Measurements from ENCODE around the gene LUZP2. TPM values are rescaled to one million over a fixed set of nuclear protein-coding genes. Genes with fewer than 3 reads are reported as not detected.

The LUZP2 gene
- total RNA-seq, 3 donors from 2014 or later = 1.6 to 5.6 (median 4.4) TPM

- TF ChIP-seq CTCF (IDR thresholded peaks at IDR 0.05) = no peak
- ATAC-seq (no peak), DNase-seq (no peak)
- intact Hi-C loops (cut with DNase I, micrococcal nuclease) = no loop called here
- H3K4me3 ChIP-seq = no peak overlapping the region
- H3K4me1 ChIP-seq (ENCODE audit: low read depth) = no peaks in the 10 kb centered on the region
- no peaks in the 10 kb centered on the region for H3K36me3 ChIP-seq (ENCODE audit: low read depth)
- no peaks in the 10 kb centered on the region for H3K9me3 ChIP-seq
Observed at GRCh38 chr11:24634606-24635160, 137.8 kb downstream of the LUZP2 start.

- no peak for DNase-seq
- intact Hi-C loops (cut with DNase I, micrococcal nuclease) = no loop called here
Observed at GRCh38 chr11:24635588-24636290, 138.9 kb downstream of the LUZP2 start.

GRCh38 chr11:24636291-24636629 is 139.4 kb downstream of the LUZP2 start:
- H3K4me1 ChIP-seq (ENCODE audit: low read depth) = no peaks in the 10 kb centered on the region
- no peaks in the 10 kb centered on the region for H3K36me3 ChIP-seq (ENCODE audit: low read depth)
- DNase-seq (no peak), ATAC-seq (no peak)
- no peak for TF ChIP-seq CTCF (IDR thresholded peaks at IDR 0.05)
- intact Hi-C loops (cut with DNase I, micrococcal nuclease) = no loop called here
- H3K4me3 ChIP-seq = no peak overlapping the region
- no peaks in the 10 kb centered on the region for H3K9me3 ChIP-seq

More at GRCh38 chr11:24635588-24636290, 138.9 kb downstream of the LUZP2 start:
- Histone ChIP-seq H3K4me3 (no peak overlapping the region), H3K4me1 (ENCODE audit: low read depth) (no peaks in the 10 kb centered on the region), H3K9me3 (no peaks in the 10 kb centered on the region), H3K36me3 (ENCODE audit: low read depth) (no peaks in the 10 kb centered on the region)
- ATAC-seq = no peak
- TF ChIP-seq CTCF (IDR thresholded peaks at IDR 0.05) = no peak

DNA sequence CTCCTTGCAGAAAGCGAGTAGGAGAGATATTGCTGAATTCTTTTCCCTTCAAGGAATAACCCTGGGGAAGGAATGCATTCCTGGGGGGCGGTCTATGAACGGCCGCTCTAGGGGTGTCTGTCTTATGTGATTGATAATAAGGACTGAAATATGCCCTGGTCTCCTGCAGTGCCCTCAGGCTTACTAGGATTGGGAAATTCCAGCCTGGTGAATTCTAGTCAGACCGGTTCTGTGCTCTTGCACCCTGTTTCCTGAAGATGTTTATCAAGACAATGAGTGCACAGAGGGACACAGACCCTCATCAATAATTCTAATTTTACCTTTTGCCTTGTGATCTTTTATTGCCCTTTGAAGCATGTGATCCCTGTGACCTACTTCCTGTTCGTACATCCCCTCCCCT is 140.7 kb downstream of the LUZP2 start:
- intact Hi-C loops (cut with DNase I, micrococcal nuclease) = no loop called here
- ATAC-seq (no peak), DNase-seq (no peak)

GRCh38 chr11:24642648-24643047 is 145.8 kb downstream of the LUZP2 start:
- ATAC-seq (no peak), DNase-seq (no peak)
- no peak for TF ChIP-seq CTCF (IDR thresholded peaks at IDR 0.05)
- no peaks in the 10 kb centered on the region for H3K9me3 ChIP-seq
- no peaks in the 10 kb centered on the region for H3K4me1 ChIP-seq (ENCODE audit: low read depth)
- no peak overlapping the region for H3K4me3 ChIP-seq
- H3K36me3 ChIP-seq (ENCODE audit: low read depth) = no peaks in the 10 kb centered on the region
- intact Hi-C loops (cut with DNase I, micrococcal nuclease) = no loop called here

More for the DNA sequence above, 140.7 kb downstream of the LUZP2 start:
- Histone ChIP-seq H3K36me3 (ENCODE audit: low read depth) (no peaks in the 10 kb centered on the region), H3K4me1 (ENCODE audit: low read depth) (no peaks in the 10 kb centered on the region), H3K9me3 (no peaks in the 10 kb centered on the region), H3K4me3 (no peak overlapping the region)
- no peak for TF ChIP-seq CTCF (IDR thresholded peaks at IDR 0.05)
